ENCODE results near the gene CILP.
"Not testable (repeated sequence)": the region's sequence is repeated elsewhere in the genome, so short reads cannot be mapped to it uniquely, and the experiment has no call there.

Gene CILP

GRCh38 chr15:65189102-65189740, 22.1 kb downstream of the CILP start:
- peak; percentile 35 for DNase-seq

- DNase-seq = not testable (repeated sequence)
Measured at GRCh38 chr15:65188472-65188871, 22.8 kb downstream of the CILP start.

GRCh38 chr15:65184868-65185717, 26.2 kb downstream of the CILP start, which contains the start of gene CLPX:
CLPX (minus strand) TSS chr15:65185342; CDS start chr15:65185153, 189 bp downstream.
- peak; percentile 90 for DNase-seq

GRCh38 chr15:65184305-65184867, 26.9 kb downstream of the CILP start:
- peak; percentile 57 for DNase-seq

GRCh38 chr15:65183865-65184159, 27.5 kb downstream of the CILP start:
- no peak for DNase-seq

- no peak for DNase-seq
Measured at GRCh38 chr15:65182538-65182937, 28.7 kb downstream of the CILP start.

GRCh38 chr15:65181582-65182353, 29.5 kb downstream of the CILP start:
- not testable (repeated sequence) for DNase-seq

- no peak for DNase-seq
Measured at GRCh38 chr15:65180167-65180566, 31.1 kb downstream of the CILP start.

- no peak for DNase-seq
Measured at GRCh38 chr15:65177901-65178300, 33.4 kb downstream of the CILP start.

GRCh38 chr15:65176056-65176455, 35.2 kb downstream of the CILP start:
- no peak for DNase-seq

- no peak for DNase-seq
Measured at GRCh38 chr15:65175511-65175910, 35.8 kb downstream of the CILP start.

- DNase-seq = no peak
Measured at GRCh38 chr15:65174509-65174908, 36.8 kb downstream of the CILP start.

- no peak for DNase-seq
Measured at GRCh38 chr15:65172531-65172930, 38.7 kb downstream of the CILP start.

- DNase-seq = no peak
Measured at GRCh38 chr15:65171428-65171827, 39.8 kb downstream of the CILP start.

GRCh38 chr15:65165875-65166274, 45.4 kb downstream of the CILP start:
- DNase-seq = no peak

GRCh38 chr15:65164139-65164538, 47.1 kb downstream of the CILP start:
- no peak for DNase-seq

GRCh38 chr15:65163041-65163440, 48.2 kb downstream of the CILP start:
- no peak for DNase-seq

- DNase-seq = no peak
Measured at GRCh38 chr15:65156692-65157091, 54.6 kb downstream of the CILP start.

GRCh38 chr15:65154720-65155119, 56.6 kb downstream of the CILP start:
- no peak for DNase-seq

- DNase-seq = no peak
Measured at GRCh38 chr15:65147902-65148301, 63.4 kb downstream of the CILP start.

GRCh38 chr15:65146438-65146837, 64.8 kb downstream of the CILP start:
- no peak for DNase-seq
